OCI-LY3 (cell line): ENCODE results near the gene NCKAP5.

Source experiments
- CTCF ChIP-seq: fragments of 200-600, 300-600 bp; sonication (generic); IDR thresholded peaks from 2 replicates; pipeline ENCODE4 v1.5.1; 2014; ENCODE audit warnings: antibody characterized with exemption, low read length, low read depth
- EZH2phosphoT487 ChIP-seq: fragments of 200-600 bp; shearing (Covaris generic); IDR thresholded peaks from 2 replicates; pipeline ENCODE4 v1.6.1; 2018; ENCODE audit warnings: antibody characterized with exemption, mixed run types, low read depth

- TF ChIP-seq CTCF: no peak
- TF ChIP-seq EZH2phosphoT487: no peak
These were observed 297.7 kb downstream of the NCKAP5 start for GRCh38 chr2:133270550-133270949.
